SK-N-SH treated with all-trans-retinoic acid at 6 μM for 48 hours (cell line): ENCODE results near the gene LMNTD2.

Source experiments
- ATAC-seq: fragments of 200-7000 bp; cut with Tn5 transposase; 3 replicates; pipeline ENCODE4 v1.9.1; 2020; ENCODE audit warnings: mild to moderate bottlenecking, moderate library complexity
- ARNTL ChIP-seq: fragments of 450-650 bp; formaldehyde crosslinking; IDR thresholded peaks from 2 replicates; pipeline ENCODE4 v1.5.0; 2020; ENCODE audit warnings: low read depth, mild to moderate bottlenecking, moderate library complexity, borderline replicate concordance
- BACH2 ChIP-seq: fragments of 250-450 bp; sonication (Bioruptor Pico); IDR thresholded peaks from 2 replicates; pipeline ENCODE4 v1.9.0; 2021; ENCODE audit warnings: mild to moderate bottlenecking, borderline replicate concordance
- CSDC2 ChIP-seq: fragments of 250-450 bp; sonication (Bioruptor Pico); IDR thresholded peaks from 2 replicates; pipeline ENCODE4 v1.5.0; 2020; ENCODE audit warnings: mild to moderate bottlenecking, moderate library complexity
- ESRRG ChIP-seq: fragments of 250-450 bp; sonication (Bioruptor Pico); IDR thresholded peaks from 2 replicates; pipeline ENCODE4 v1.6.1; 2021; ENCODE audit warnings: mild to moderate bottlenecking
- GLIS3 ChIP-seq: fragments of 250-450 bp; sonication (Bioruptor Pico); IDR thresholded peaks from 2 replicates; pipeline ENCODE4 v1.5.0; 2020; ENCODE audit warnings: mild to moderate bottlenecking, moderate library complexity
- ISL1 ChIP-seq: fragments of 250-450 bp; sonication (Bioruptor Pico); IDR thresholded peaks from 2 replicates; pipeline ENCODE4 v2.1.2; 2022; ENCODE audit warnings: mild to moderate bottlenecking, moderate library complexity
- OSR1 ChIP-seq: fragments of 250-450 bp; sonication (Bioruptor Pico); IDR thresholded peaks from 2 replicates; pipeline ENCODE4 v1.8.0; 2022; ENCODE audit warnings: moderate library complexity, mild to moderate bottlenecking, inconsistent platforms
- PPARA ChIP-seq: fragments of 250-450 bp; sonication (Bioruptor Pico); IDR thresholded peaks from 2 replicates; pipeline ENCODE4 v1.5.0; 2020; ENCODE audit warnings: mild to moderate bottlenecking, borderline replicate concordance
- RARB ChIP-seq: fragments of 250-450 bp; sonication (Bioruptor Pico); IDR thresholded peaks from 2 replicates; pipeline ENCODE4 v1.8.0; 2021; ENCODE audit warnings: mild to moderate bottlenecking, moderate library complexity
- SNAI2 ChIP-seq: fragments of 250-450 bp; sonication (Bioruptor Pico); IDR thresholded peaks from 2 replicates; pipeline ENCODE4 v1.5.0; 2020; ENCODE audit warnings: mild to moderate bottlenecking, moderate library complexity
- TCF4 ChIP-seq: fragments of 250-450 bp; sonication (Bioruptor Pico); IDR thresholded peaks from 2 replicates; pipeline ENCODE4 v1.8.0; 2021; ENCODE audit warnings: mild to moderate bottlenecking, moderate library complexity, borderline replicate concordance
- TOX ChIP-seq: fragments of 250-450 bp; sonication (Bioruptor Pico); IDR thresholded peaks from 2 replicates; pipeline ENCODE4 v1.8.0; 2021; ENCODE audit warnings: mild to moderate bottlenecking, moderate library complexity, borderline replicate concordance
- ZC3H10 ChIP-seq: fragments of 250-450 bp; sonication (Bioruptor Pico); IDR thresholded peaks from 2 replicates; pipeline ENCODE4 v1.5.1; 2021; ENCODE audit warnings: mild to moderate bottlenecking, moderate library complexity
- ZFP3 ChIP-seq: fragments of 250-450 bp; sonication (Bioruptor Pico); IDR thresholded peaks from 2 replicates; pipeline ENCODE4 v1.5.0; 2020; ENCODE audit warnings: mild to moderate bottlenecking, moderate library complexity
- ZFP30 ChIP-seq: fragments of 450-650 bp; formaldehyde crosslinking; IDR thresholded peaks from 2 replicates; pipeline ENCODE4 v1.5.0; 2022; ENCODE audit warnings: mild to moderate bottlenecking, moderate library complexity
- ZNF565 ChIP-seq: fragments of 450-650 bp; formaldehyde crosslinking; conservative IDR thresholded peaks from 2 replicates; pipeline ENCODE4 v1.5.0; 2020; ENCODE audit warnings: low read depth, mild to moderate bottlenecking, moderate library complexity
- ZNF70 ChIP-seq: fragments of 450-650 bp; formaldehyde crosslinking; IDR thresholded peaks from 2 replicates; pipeline ENCODE4 v1.5.0; 2020; ENCODE audit warnings: mild to moderate bottlenecking, moderate library complexity
- ZNF8 ChIP-seq: fragments of 450-650 bp; formaldehyde crosslinking; IDR thresholded peaks from 2 replicates; pipeline ENCODE4 v1.5.0; 2020; ENCODE audit warnings: mild to moderate bottlenecking, moderate library complexity
- TF ChIP-seq, protein P1 (sequence below): fragments of 250-450 bp; sonication (Bioruptor Pico); IDR thresholded peaks from 2 replicates; pipeline ENCODE4 v1.5.1; 2020; ENCODE audit warnings: low read depth, mild to moderate bottlenecking, moderate library complexity
- TF ChIP-seq, protein P2 (sequence below): fragments of 250-450 bp; sonication (Bioruptor Pico); IDR thresholded peaks from 2 replicates; pipeline ENCODE4 v1.8.0; 2020; ENCODE audit warnings: mild to moderate bottlenecking, moderate library complexity, borderline replicate concordance
- TF ChIP-seq, protein P3 (sequence below): fragments of 250-450 bp; sonication (Bioruptor Pico); IDR thresholded peaks from 2 replicates; pipeline ENCODE4 v1.8.0; 2021; ENCODE audit warnings: low read depth, mild to moderate bottlenecking, moderate library complexity, borderline replicate concordance
- TF ChIP-seq, protein P4 (sequence below): fragments of 250-450 bp; sonication (Bioruptor Pico); IDR thresholded peaks from 2 replicates; pipeline ENCODE4 v1.5.1; 2021; ENCODE audit warnings: mild to moderate bottlenecking, moderate library complexity

LMNTD2 gene

DNA sequence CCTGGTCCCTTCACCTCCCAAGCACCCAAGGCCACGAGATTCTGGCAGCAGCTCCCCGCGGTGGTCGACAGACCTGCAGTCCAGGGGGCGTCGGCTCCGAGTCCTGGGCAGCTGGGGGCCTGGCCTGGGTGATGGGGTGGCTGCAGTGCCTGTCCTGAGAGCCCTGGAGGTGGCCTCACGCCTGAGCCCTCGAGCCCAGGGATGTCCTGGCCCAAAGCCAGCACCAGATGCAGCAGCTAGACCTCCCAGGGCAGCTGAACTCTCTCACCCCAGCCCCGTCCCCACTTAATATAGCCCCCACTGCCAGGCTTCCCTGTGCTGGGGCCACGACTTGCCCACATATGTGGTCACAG, 6.6 kb downstream of the LMNTD2 start:
- ATAC-seq = no peak; the same call in 2 of the 3 replicates
- no peak for TF ChIP-seq ZNF70 (CRISPR knock-in tag)
- TF ChIP-seq, protein P1, sequence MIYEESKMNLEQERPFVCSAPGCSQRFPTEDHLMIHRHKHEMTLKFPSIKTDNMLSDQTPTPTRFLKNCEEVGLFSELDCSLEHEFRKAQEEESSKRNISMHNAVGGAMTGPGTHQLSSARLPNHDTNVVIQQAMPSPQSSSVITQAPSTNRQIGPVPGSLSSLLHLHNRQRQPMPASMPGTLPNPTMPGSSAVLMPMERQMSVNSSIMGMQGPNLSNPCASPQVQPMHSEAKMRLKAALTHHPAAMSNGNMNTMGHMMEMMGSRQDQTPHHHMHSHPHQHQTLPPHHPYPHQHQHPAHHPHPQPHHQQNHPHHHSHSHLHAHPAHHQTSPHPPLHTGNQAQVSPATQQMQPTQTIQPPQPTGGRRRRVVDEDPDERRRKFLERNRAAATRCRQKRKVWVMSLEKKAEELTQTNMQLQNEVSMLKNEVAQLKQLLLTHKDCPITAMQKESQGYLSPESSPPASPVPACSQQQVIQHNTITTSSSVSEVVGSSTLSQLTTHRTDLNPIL (CRISPR knock-in tag) = no peak
- no peak for TF ChIP-seq TOX
- TF ChIP-seq CSDC2 (CRISPR knock-in tag) = no peak
- TF ChIP-seq ARNTL = no peak
- no peak for TF ChIP-seq ZFP3 (CRISPR knock-in tag)
- TF ChIP-seq ZFP30 (CRISPR knock-in tag) = no peak
- no peak for TF ChIP-seq ZNF565
- TF ChIP-seq PPARA (CRISPR knock-in tag) = no peak
- no peak for TF ChIP-seq ZNF8 (CRISPR knock-in tag)
- no peak for TF ChIP-seq ESRRG (CRISPR knock-in tag)
- no peak for TF ChIP-seq BACH2 (CRISPR knock-in tag)
- TF ChIP-seq OSR1 (CRISPR knock-in tag) = no peak
- TF ChIP-seq, protein P2, sequence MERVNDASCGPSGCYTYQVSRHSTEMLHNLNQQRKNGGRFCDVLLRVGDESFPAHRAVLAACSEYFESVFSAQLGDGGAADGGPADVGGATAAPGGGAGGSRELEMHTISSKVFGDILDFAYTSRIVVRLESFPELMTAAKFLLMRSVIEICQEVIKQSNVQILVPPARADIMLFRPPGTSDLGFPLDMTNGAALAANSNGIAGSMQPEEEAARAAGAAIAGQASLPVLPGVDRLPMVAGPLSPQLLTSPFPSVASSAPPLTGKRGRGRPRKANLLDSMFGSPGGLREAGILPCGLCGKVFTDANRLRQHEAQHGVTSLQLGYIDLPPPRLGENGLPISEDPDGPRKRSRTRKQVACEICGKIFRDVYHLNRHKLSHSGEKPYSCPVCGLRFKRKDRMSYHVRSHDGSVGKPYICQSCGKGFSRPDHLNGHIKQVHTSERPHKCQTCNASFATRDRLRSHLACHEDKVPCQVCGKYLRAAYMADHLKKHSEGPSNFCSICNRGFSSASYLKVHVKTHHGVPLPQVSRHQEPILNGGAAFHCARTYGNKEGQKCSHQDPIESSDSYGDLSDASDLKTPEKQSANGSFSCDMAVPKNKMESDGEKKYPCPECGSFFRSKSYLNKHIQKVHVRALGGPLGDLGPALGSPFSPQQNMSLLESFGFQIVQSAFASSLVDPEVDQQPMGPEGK (CRISPR knock-in tag) = no peak
- no peak for TF ChIP-seq ISL1 (CRISPR knock-in tag)

DNA sequence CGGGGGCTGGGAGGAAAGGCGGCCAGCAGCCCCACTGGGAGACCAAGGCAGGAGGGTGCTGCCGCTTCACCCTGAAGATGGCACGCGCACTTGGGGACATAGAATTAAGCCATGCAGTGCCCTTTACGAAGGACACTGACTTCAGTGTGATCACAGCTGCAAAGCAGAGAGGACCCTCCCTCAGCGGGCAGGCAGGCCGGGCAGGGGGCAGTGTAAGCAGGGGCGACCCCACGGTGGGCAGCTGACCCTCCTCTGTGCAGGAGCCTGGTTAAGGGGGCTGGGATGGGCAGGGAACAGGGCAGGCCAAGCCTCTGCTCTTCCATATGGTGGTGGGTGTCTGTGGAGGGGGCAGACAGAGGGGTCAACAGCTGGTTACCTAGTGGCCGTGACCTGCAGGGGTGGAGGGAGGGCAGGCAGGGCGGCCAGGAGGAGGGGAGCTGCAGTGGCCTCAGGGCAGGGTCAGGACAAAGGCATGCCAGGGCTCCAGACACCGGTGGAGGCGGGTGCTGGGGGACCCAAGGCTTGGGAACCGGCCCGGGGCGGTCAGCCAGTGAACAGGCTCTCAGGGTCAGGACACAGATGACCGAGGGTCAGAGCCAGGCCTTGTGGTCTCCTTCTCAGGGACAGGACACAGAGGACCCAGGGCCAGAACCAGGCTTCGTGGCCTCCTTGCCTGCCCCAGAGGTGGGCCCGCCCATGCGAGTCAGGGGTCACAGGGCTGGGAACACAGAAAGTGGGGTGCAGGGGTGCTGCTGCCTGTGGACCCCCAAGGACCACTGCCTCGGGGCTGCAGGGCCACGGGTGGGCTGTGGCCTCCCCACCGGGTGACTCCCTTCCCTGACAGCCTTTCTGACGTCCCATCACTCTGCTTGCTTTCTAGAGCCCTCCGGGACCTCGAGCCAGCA, 7.2 kb downstream of the LMNTD2 start:
- no peak for TF ChIP-seq BACH2 (CRISPR knock-in tag)
- no peak for TF ChIP-seq TCF4 (CRISPR knock-in tag)
- TF ChIP-seq ZFP30 (CRISPR knock-in tag) = no peak
- TF ChIP-seq ESRRG (CRISPR knock-in tag) = no peak
- TF ChIP-seq ZNF565 = no peak
- TF ChIP-seq, protein P3, sequence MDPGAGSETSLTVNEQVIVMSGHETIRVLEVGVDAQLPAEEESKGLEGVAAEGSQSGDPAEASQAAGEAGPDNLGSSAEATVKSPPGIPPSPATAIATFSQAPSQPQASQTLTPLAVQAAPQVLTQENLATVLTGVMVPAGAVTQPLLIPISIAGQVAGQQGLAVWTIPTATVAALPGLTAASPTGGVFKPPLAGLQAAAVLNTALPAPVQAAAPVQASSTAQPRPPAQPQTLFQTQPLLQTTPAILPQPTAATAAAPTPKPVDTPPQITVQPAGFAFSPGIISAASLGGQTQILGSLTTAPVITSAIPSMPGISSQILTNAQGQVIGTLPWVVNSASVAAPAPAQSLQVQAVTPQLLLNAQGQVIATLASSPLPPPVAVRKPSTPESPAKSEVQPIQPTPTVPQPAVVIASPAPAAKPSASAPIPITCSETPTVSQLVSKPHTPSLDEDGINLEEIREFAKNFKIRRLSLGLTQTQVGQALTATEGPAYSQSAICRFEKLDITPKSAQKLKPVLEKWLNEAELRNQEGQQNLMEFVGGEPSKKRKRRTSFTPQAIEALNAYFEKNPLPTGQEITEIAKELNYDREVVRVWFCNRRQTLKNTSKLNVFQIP = no peak
- TF ChIP-seq PPARA (CRISPR knock-in tag) = no peak
- no peak for TF ChIP-seq ARNTL
- no peak for TF ChIP-seq CSDC2 (CRISPR knock-in tag)
- TF ChIP-seq ZNF8 (CRISPR knock-in tag) = no peak
- no peak for TF ChIP-seq GLIS3 (CRISPR knock-in tag)
- no peak for TF ChIP-seq ISL1 (CRISPR knock-in tag)
- TF ChIP-seq, protein P1 (CRISPR knock-in tag) = no peak
- no peak for TF ChIP-seq ZFP3 (CRISPR knock-in tag)
- TF ChIP-seq RARB (CRISPR knock-in tag) = no peak
- no peak for TF ChIP-seq ZNF70 (CRISPR knock-in tag)
- TF ChIP-seq, protein P4, sequence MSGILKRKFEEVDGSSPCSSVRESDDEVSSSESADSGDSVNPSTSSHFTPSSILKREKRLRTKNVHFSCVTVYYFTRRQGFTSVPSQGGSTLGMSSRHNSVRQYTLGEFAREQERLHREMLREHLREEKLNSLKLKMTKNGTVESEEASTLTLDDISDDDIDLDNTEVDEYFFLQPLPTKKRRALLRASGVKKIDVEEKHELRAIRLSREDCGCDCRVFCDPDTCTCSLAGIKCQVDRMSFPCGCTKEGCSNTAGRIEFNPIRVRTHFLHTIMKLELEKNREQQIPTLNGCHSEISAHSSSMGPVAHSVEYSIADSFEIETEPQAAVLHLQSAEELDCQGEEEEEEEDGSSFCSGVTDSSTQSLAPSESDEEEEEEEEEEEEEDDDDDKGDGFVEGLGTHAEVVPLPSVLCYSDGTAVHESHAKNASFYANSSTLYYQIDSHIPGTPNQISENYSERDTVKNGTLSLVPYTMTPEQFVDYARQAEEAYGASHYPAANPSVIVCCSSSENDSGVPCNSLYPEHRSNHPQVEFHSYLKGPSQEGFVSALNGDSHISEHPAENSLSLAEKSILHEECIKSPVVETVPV (CRISPR knock-in tag) = no peak
- ATAC-seq = no peak

DNA sequence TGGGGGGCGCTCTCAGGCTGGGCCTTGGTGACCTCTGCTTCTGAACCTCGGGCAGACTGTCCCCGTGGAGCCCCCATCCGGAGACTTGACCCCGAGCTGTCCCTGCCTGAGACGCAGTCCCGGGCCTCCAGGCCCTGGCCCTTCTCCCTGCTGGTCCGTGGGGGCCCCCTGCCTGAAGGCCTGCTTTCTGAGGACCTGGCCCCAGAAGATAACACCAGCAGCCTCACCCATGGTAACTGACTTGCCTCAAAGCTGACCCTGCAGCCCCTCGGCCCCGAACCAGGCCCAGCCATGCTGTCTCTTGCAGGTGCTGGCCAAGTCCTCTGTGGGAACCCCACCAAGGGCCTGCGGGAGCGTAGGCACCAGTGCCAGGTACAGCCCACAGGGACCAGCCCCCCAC, 8.9 kb downstream of the LMNTD2 start:
- no peak for ATAC-seq
- TF ChIP-seq SNAI2 (no peak), BACH2 (CRISPR knock-in tag) (no peak), GLIS3 (CRISPR knock-in tag) (no peak), RARB (CRISPR knock-in tag) (no peak), ZC3H10 (CRISPR knock-in tag) (no peak), ZFP3 (CRISPR knock-in tag) (no peak), TOX (no peak), TCF4 (CRISPR knock-in tag) (no peak), ZNF8 (CRISPR knock-in tag) (no peak), ESRRG (CRISPR knock-in tag) (no peak), ZNF565 (no peak), ARNTL (no peak)
- TF ChIP-seq, protein P3 = no peak
- TF ChIP-seq, protein P4 (CRISPR knock-in tag) = no peak
